HUES48 (cell line): ENCODE data around the gene NBPF3.
"Not testable (repeated sequence)": the region's sequence is repeated elsewhere in the genome, so short reads cannot be mapped to it uniquely, and the experiment has no call there.

Experiments
- H3K27ac ChIP-seq: one replicate; pipeline ENCODE4 v1.7.0; 2013; ENCODE audit warnings: low read depth, low read length, inconsistent platforms
- H3K27me3 ChIP-seq: 2 replicates; pipeline ENCODE4 v1.6.1; 2013; ENCODE audit warnings: mild to moderate bottlenecking, low read length; ENCODE audit not compliant: control insufficient read depth, insufficient read depth
- H3K36me3 ChIP-seq: 2 replicates; pipeline ENCODE4 v1.6.1; 2013; ENCODE audit warnings: low read length; ENCODE audit not compliant: control insufficient read depth, insufficient read depth
- H3K4me1 ChIP-seq: 2 replicates; pipeline ENCODE4 v1.6.1; 2013; ENCODE audit warnings: mild to moderate bottlenecking, low read length; ENCODE audit not compliant: control insufficient read depth, insufficient read depth
- H3K4me3 ChIP-seq: 2 replicates; pipeline ENCODE4 v1.5.1; 2013; ENCODE audit warnings: mild to moderate bottlenecking, low read depth, low read length
- H3K9ac ChIP-seq: 2 replicates; pipeline ENCODE4 v1.6.1; 2013; ENCODE audit warnings: mild to moderate bottlenecking, low read depth, low read length, moderate library complexity
- H3K9me3 ChIP-seq: 2 replicates; pipeline ENCODE4 v1.6.1; 2013; ENCODE audit warnings: low read length; ENCODE audit not compliant: control insufficient read depth, insufficient read depth

The NBPF3 gene

GRCh38 chr1:21439345-21439720, 604 bp upstream of the NBPF3 start:
- Histone ChIP-seq H3K27ac (peak overlapping the region; percentile 59), H3K9me3 (no peaks in the 10 kb centered on the region), H3K4me1 (peaks cover 11% of the 10 kb centered on the region), H3K9ac (no peak overlapping the region), H3K27me3 (peaks cover 29% of the 10 kb centered on the region), H3K4me3 (peak overlapping the region; percentile 83), H3K36me3 (no peaks in the 10 kb centered on the region)

GRCh38 chr1:21440630-21441125, 741 bp downstream of the NBPF3 start:
- H3K4me3 ChIP-seq = peak overlapping the region; percentile 83
- H3K9ac ChIP-seq, H3K36me3 ChIP-seq, H3K9me3 ChIP-seq, H3K27ac ChIP-seq: not testable (repeated sequence)
- peaks cover 11% of the 10 kb centered on the region for H3K4me1 ChIP-seq
- H3K27me3 ChIP-seq = peaks cover 29% of the 10 kb centered on the region

GRCh38 chr1:21446647-21447046, 6.7 kb downstream of the NBPF3 start:
- H3K4me1 ChIP-seq, H3K9ac ChIP-seq: not testable (repeated sequence)

GRCh38 chr1:21447311-21447710, 7.4 kb downstream of the NBPF3 start:
- no peak overlapping the region for H3K4me3 ChIP-seq
- no peaks in the 10 kb centered on the region for H3K27me3 ChIP-seq
- no peak overlapping the region for H3K27ac ChIP-seq
- H3K4me1 ChIP-seq = no peaks in the 10 kb centered on the region
- H3K9ac ChIP-seq = no peak overlapping the region
- no peaks in the 10 kb centered on the region for H3K9me3 ChIP-seq
- peaks cover 10% of the 10 kb centered on the region; the same call in 1 of the 2 replicates for H3K36me3 ChIP-seq

More at GRCh38 chr1:21446647-21447046, 6.7 kb downstream of the NBPF3 start:
- not testable (repeated sequence) for H3K27me3 ChIP-seq, H3K4me3 ChIP-seq, H3K9me3 ChIP-seq, H3K27ac ChIP-seq
- H3K36me3 ChIP-seq = peaks cover 10% of the 10 kb centered on the region; the same call in 1 of the 2 replicates

GRCh38 chr1:21449906-21450305, 10.0 kb downstream of the NBPF3 start:
- Histone ChIP-seq H3K4me1 (no peaks in the 10 kb centered on the region), H3K36me3 (peaks cover 10% of the 10 kb centered on the region; the same call in 1 of the 2 replicates), H3K4me3 (no peak overlapping the region), H3K27me3 (no peaks in the 10 kb centered on the region), H3K9ac (no peak overlapping the region), H3K9me3 (no peaks in the 10 kb centered on the region), H3K27ac (no peak overlapping the region)

GRCh38 chr1:21451212-21451611, 11.3 kb downstream of the NBPF3 start:
- no peak overlapping the region for H3K4me3 ChIP-seq
- H3K27ac ChIP-seq = no peak overlapping the region
- H3K9me3 ChIP-seq = no peaks in the 10 kb centered on the region

GRCh38 chr1:21451981-21452411, 12.1 kb downstream of the NBPF3 start:
- Histone ChIP-seq H3K4me3 (no peak overlapping the region), H3K36me3 (peaks cover 2% of the 10 kb centered on the region; the same call in 1 of the 2 replicates), H3K27ac (no peak overlapping the region), H3K27me3 (no peaks in the 10 kb centered on the region), H3K4me1 (no peaks in the 10 kb centered on the region), H3K9me3 (no peaks in the 10 kb centered on the region), H3K9ac (no peak overlapping the region)

More at GRCh38 chr1:21451212-21451611, 11.3 kb downstream of the NBPF3 start:
- peaks cover 2% of the 10 kb centered on the region; the same call in 1 of the 2 replicates for H3K36me3 ChIP-seq
- H3K9ac ChIP-seq = no peak overlapping the region
- H3K27me3 ChIP-seq = no peaks in the 10 kb centered on the region
- H3K4me1 ChIP-seq = no peaks in the 10 kb centered on the region

GRCh38 chr1:21453964-21454614, 14.2 kb downstream of the NBPF3 start:
- not testable (repeated sequence) for H3K4me3 ChIP-seq, H3K4me1 ChIP-seq, H3K9me3 ChIP-seq, H3K27ac ChIP-seq, H3K36me3 ChIP-seq, H3K9ac ChIP-seq, H3K27me3 ChIP-seq

- not testable (repeated sequence) for H3K4me1 ChIP-seq, H3K9me3 ChIP-seq, H3K4me3 ChIP-seq, H3K9ac ChIP-seq, H3K36me3 ChIP-seq, H3K27ac ChIP-seq, H3K27me3 ChIP-seq
Measured at GRCh38 chr1:21454904-21455303, 15.0 kb downstream of the NBPF3 start.

- H3K9me3 ChIP-seq = no peaks in the 10 kb centered on the region
- H3K4me1 ChIP-seq = no peaks in the 10 kb centered on the region
- no peaks in the 10 kb centered on the region for H3K36me3 ChIP-seq
- H3K27ac ChIP-seq = no peak overlapping the region
- no peak overlapping the region for H3K4me3 ChIP-seq
- H3K9ac ChIP-seq = no peak overlapping the region
- H3K27me3 ChIP-seq = no peaks in the 10 kb centered on the region
Measured at GRCh38 chr1:21457654-21458053, 17.7 kb downstream of the NBPF3 start.

GRCh38 chr1:21465127-21465526, 25.2 kb downstream of the NBPF3 start:
- H3K36me3 ChIP-seq, H3K27me3 ChIP-seq, H3K27ac ChIP-seq: not testable (repeated sequence)

More at GRCh38 chr1:21465127-21465526, 25.2 kb downstream of the NBPF3 start:
- H3K9ac ChIP-seq, H3K4me1 ChIP-seq, H3K9me3 ChIP-seq, H3K4me3 ChIP-seq: not testable (repeated sequence)
